A549 (cell line): Measurements from ENCODE around the gene TCP11L2. TPM values are rescaled to one million over a fixed set of nuclear protein-coding genes. Genes with fewer than 3 reads are reported as not detected.

Experiments
- ATAC-seq, 2 experiments: fragments of 200-7000 bp in 1 of 2; fragments of >200 bp in 1 of 2; cut with Nextera tagmentation in 1 of 2; cut with Tn5 transposase in 1 of 2; 3 replicates each; pipeline versions ENCODE4 v1.8.0 to v1.9.1; 2018 to 2020; ENCODE audit warnings: mild to moderate bottlenecking in 1 of 2, moderate library complexity in 1 of 2
- CTCF ChIA-PET: fragments of 300-600 bp; sonication (Branson Sonifier 250); formaldehyde crosslinking; extraction: SDS; loops from one replicate; lab custom pipeline; 2021; ENCODE audit warnings: antibody characterized with exemption, inconsistent platforms; lab: Yijun Ruan, JAX
- POLR2A ChIA-PET: fragments of 350-600 bp; formaldehyde crosslinking; extraction: SDS; loops from one replicate; lab custom pipeline; 2021; ENCODE audit warnings: antibody characterized with exemption, inconsistent platforms; lab: Yijun Ruan, JAX
- DNase-seq, 2 experiments: peaks; one replicate each; pipeline versions ENCODE4 v3.0.0 to v3.0.0-alpha.2; 2011 to 2016; ENCODE audit warnings: low read depth in 1 of 2, low spot score in 1 of 2
- FAIRE-seq: peaks from 2 replicates; lab custom pipeline; 2011; peaks lifted over from hg19 to GRCh38; lab: Jason Lieb, UNC
- H3K27ac ChIP-seq, 2 experiments: fragments of >200 bp; sonication (Bioruptor Twin); formaldehyde crosslinking; 3 replicates each; pipeline ENCODE4 v1.5.1; 2016 to 2017
- H3K4me1 ChIP-seq: fragments of >200 bp; sonication (Bioruptor Twin); formaldehyde crosslinking; 3 replicates; pipeline ENCODE4 v1.6.1; 2016
- H3K4me2 ChIP-seq: fragments of >200 bp; sonication (Bioruptor Twin); formaldehyde crosslinking; 3 replicates; pipeline ENCODE4 v1.6.1; 2016
- H3K4me3 ChIP-seq: fragments of >200 bp; sonication (Bioruptor Twin); formaldehyde crosslinking; 3 replicates; pipeline ENCODE4 v1.5.1; 2016
- H3K9me3 ChIP-seq: fragments of >200 bp; sonication (Bioruptor Twin); formaldehyde crosslinking; 3 replicates; pipeline ENCODE4 v1.6.1; 2016
- CBX2 ChIP-seq: fragments of 200-600 bp; sonication (generic); IDR thresholded peaks from 2 replicates; pipeline ENCODE4 v1.6.1; 2016; ENCODE audit warnings: low read depth, mild to moderate bottlenecking, borderline replicate concordance
- CEBPB ChIP-seq, 2 experiments: fragments of >200 bp in 1 of 2; sonication (Bioruptor Twin) in 1 of 2; formaldehyde crosslinking in 1 of 2; IDR thresholded peaks; 2 replicates each; pipeline ENCODE4 v1.6.1; 2012 to 2016
- CHD2 ChIP-seq: fragments of 150-350 bp; IDR thresholded peaks from 2 replicates; pipeline ENCODE4 v1.6.1; 2014; ENCODE audit warnings: low read length; ENCODE audit not compliant: partially characterized antibody
- CHD4 ChIP-seq: fragments of 200-600 bp; sonication (generic); IDR thresholded peaks from 2 replicates; pipeline ENCODE4 v1.6.1; 2016; ENCODE audit warnings: antibody characterized with exemption, mild to moderate bottlenecking, borderline replicate concordance
- E2F6 ChIP-seq: IDR thresholded peaks from 2 replicates; pipeline ENCODE4 v1.6.1; 2012; ENCODE audit warnings: low read depth, borderline replicate concordance
- EHF ChIP-seq: fragments of 250-450 bp; sonication (Bioruptor Pico); IDR thresholded peaks from 2 replicates; pipeline ENCODE4 v1.5.0; 2020; ENCODE audit warnings: mild to moderate bottlenecking
- FOSB ChIP-seq: fragments of 250-450 bp; sonication (Bioruptor Pico); IDR thresholded peaks from 2 replicates; pipeline ENCODE4 v1.5.0; 2020; ENCODE audit warnings: mild to moderate bottlenecking, moderate library complexity
- FOSL2 ChIP-seq, 2 experiments: fragments of 450-650 bp in 1 of 2; fragments of >200 bp in 1 of 2; sonication (Bioruptor Twin) in 1 of 2; formaldehyde crosslinking; IDR thresholded peaks; 2 replicates each; pipeline versions ENCODE4 v1.5.0 to v1.6.1; 2016 to 2020; ENCODE audit warnings: mild to moderate bottlenecking in 1 of 2, moderate library complexity in 1 of 2
- FOXS1 ChIP-seq: fragments of 250-450 bp; sonication (Bioruptor Pico); IDR thresholded peaks from 2 replicates; pipeline ENCODE4 v1.5.0; 2020; ENCODE audit warnings: mild to moderate bottlenecking, moderate library complexity
- GATA3 ChIP-seq: IDR thresholded peaks from 2 replicates; pipeline ENCODE4 v1.6.1; 2012; ENCODE audit warnings: borderline replicate concordance
- HDAC2 ChIP-seq: fragments of 200-600 bp; sonication (generic); IDR thresholded peaks from 2 replicates; pipeline ENCODE4 v1.6.1; 2016
- HOXB5 ChIP-seq: fragments of 250-450 bp; sonication (Bioruptor Pico); IDR thresholded peaks from 2 replicates; pipeline ENCODE4 v1.5.0; 2020; ENCODE audit warnings: mild to moderate bottlenecking, moderate library complexity
- MAZ ChIP-seq: fragments of 150-350 bp; IDR thresholded peaks from 2 replicates; pipeline ENCODE4 v1.6.1; 2014; ENCODE audit warnings: antibody characterized with exemption, low read depth, low read length, borderline replicate concordance
- PBX3 ChIP-seq: IDR thresholded peaks from 2 replicates; pipeline ENCODE4 v1.6.1; 2012
- PHF8 ChIP-seq: fragments of 200-600 bp; sonication (generic); IDR thresholded peaks from 2 replicates; pipeline ENCODE4 v1.6.1; 2016; ENCODE audit warnings: low read depth, mild to moderate bottlenecking, antibody characterized with exemption, moderate library complexity, borderline replicate concordance
- POLR2A ChIP-seq: IDR thresholded peaks from 2 replicates; pipeline ENCODE4 v1.6.1; 2012; ENCODE audit warnings: mild to moderate bottlenecking, low read length
- RAD21 ChIP-seq, 2 experiments: fragments of >200 bp in 1 of 2; sonication (Bioruptor Twin) in 1 of 2; formaldehyde crosslinking in 1 of 2; IDR thresholded peaks in 1 of 2; conservative IDR thresholded peaks in 1 of 2; 2 replicates in 1 of 2; 3 replicates in 1 of 2; pipeline ENCODE4 v1.6.1; 2012 to 2018; ENCODE audit warnings: inconsistent platforms in 1 of 2
- RARB ChIP-seq: fragments of 250-450 bp; sonication (Bioruptor Pico); IDR thresholded peaks from 2 replicates; pipeline ENCODE4 v1.8.0; 2021; ENCODE audit warnings: mild to moderate bottlenecking, moderate library complexity
- RCOR1 ChIP-seq: fragments of 150-350 bp; IDR thresholded peaks from 2 replicates; pipeline ENCODE4 v1.6.1; 2014; ENCODE audit warnings: antibody characterized with exemption, low read length, low read depth
- SREBF2 ChIP-seq: fragments of 450-650 bp; IDR thresholded peaks from 2 replicates; pipeline ENCODE4 v1.6.1; 2014; ENCODE audit warnings: mild to moderate bottlenecking, moderate library complexity
- TP53 ChIP-seq: fragments of 250-450 bp; sonication (Bioruptor Pico); IDR thresholded peaks from 2 replicates; pipeline ENCODE4 v1.5.0; 2021; ENCODE audit warnings: mild to moderate bottlenecking, moderate library complexity
- USF2 ChIP-seq: fragments of 450-650 bp; IDR thresholded peaks from 2 replicates; pipeline ENCODE4 v1.6.1; 2014; ENCODE audit warnings: antibody characterized with exemption
- ZFP36 ChIP-seq: fragments of 450-650 bp; IDR thresholded peaks from 2 replicates; pipeline ENCODE4 v1.6.1; 2014; ENCODE audit warnings: borderline replicate concordance; ENCODE audit not compliant: partially characterized antibody
- WGBS: methylation state at CpG from one replicate; pipeline ENCODE4 v1.1.6; 2017; ENCODE audit errors: missing lambda C conversion rate; 5-methylcytosine and 5-hydroxymethylcytosine counted together
- polyA plus RNA-seq, 4 experiments: library from polyadenylated mRNA; depleted of rRNA in 3 of 4; stranded (reverse); fragments of >200 nt; fragmentation: RNase III in 1 of 4; extraction: RNeasy Plus Mini Kit Qiagen cat#74134 plus additional on column Dnase treatment in 1 of 4; gene quantifications; 2 replicates in 3 of 4; 3 replicates in 1 of 4; pipeline ENCODE4 v1.2.3, GENCODE V29; 2011 to 2017
- TF ChIP-seq, protein P1 (sequence below): fragments of >200 bp; sonication (Bioruptor Twin); formaldehyde crosslinking; IDR thresholded peaks from 2 replicates; pipeline ENCODE4 v1.6.1; 2016
- TF ChIP-seq, protein P2 (sequence below): fragments of >200 bp; sonication (Bioruptor Twin); formaldehyde crosslinking; IDR thresholded peaks from 3 replicates; pipeline ENCODE4 v1.6.1; 2016
- TF ChIP-seq, protein P3 (sequence below): fragments of 250-450 bp; sonication (Bioruptor Pico); IDR thresholded peaks from 2 replicates; pipeline ENCODE4 v1.5.0; 2021; ENCODE audit warnings: mild to moderate bottlenecking, moderate library complexity, borderline replicate concordance

The TCP11L2 gene
- polyA plus RNA-seq, 2 of the 4 experiments (the other 2 are of a cell fraction), result 4.1 to 16.6 TPM

- WGBS, result 54% methylated on average over 3 of the region's 3 CpGs
- no peaks in the 10 kb centered on the region for H3K9me3 ChIP-seq
- no peaks in the 10 kb centered on the region for H3K4me1 ChIP-seq
- no peak for ATAC-seq
- no peak for FAIRE-seq
- POLR2A ChIA-PET, result no interaction called here
- no peak for DNase-seq
- no peak overlapping the region for H3K27ac ChIP-seq
- CTCF ChIA-PET, result interaction anchor here (0.7 to 1.3 kb wide), 3 partner anchors 13 to 28 kb away, joined by 3 to 5 read pairs (median 3); no protein-coding TSS in a partner anchor
- no peak overlapping the region for H3K4me2 ChIP-seq
- H3K4me3 ChIP-seq, result no peak overlapping the region
- no peak for TF ChIP-seq ZFP36
- TF ChIP-seq, protein P1, sequence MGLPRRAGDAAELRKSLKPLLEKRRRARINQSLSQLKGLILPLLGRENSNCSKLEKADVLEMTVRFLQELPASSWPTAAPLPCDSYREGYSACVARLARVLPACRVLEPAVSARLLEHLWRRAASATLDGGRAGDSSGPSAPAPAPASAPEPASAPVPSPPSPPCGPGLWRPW, result no peak
- no peak for TF ChIP-seq HDAC2
- TF ChIP-seq FOXS1 (CRISPR knock-in tag), result no peak
- TF ChIP-seq GATA3, result no peak
- no peak for TF ChIP-seq RCOR1
- no peak for TF ChIP-seq PHF8
- no peak for TF ChIP-seq USF2
- TF ChIP-seq, all 56 proteins: peak for 0
Measured at GRCh38 chr12:106255493-106255892, 47.0 kb upstream of the TCP11L2 start.

- ATAC-seq (no peak), DNase-seq (no peak), FAIRE-seq (no peak)
- WGBS, result 64% methylated on average over 5 of the region's 5 CpGs
- POLR2A ChIA-PET, result no interaction called here
- Histone ChIP-seq H3K4me2 (no peak overlapping the region), H3K27ac (no peak overlapping the region), H3K9me3 (no peaks in the 10 kb centered on the region), H3K4me3 (no peak overlapping the region), H3K4me1 (no peaks in the 10 kb centered on the region)
- TF ChIP-seq CBX2, result no peak
- CTCF ChIA-PET, result interaction anchor here (0.7 to 1.1 kb wide), 2 partner anchors 26 to 28 kb away, joined by 3 to 5 read pairs; no protein-coding TSS in a partner anchor
Measured at GRCh38 chr12:106255952-106256351, 46.6 kb upstream of the TCP11L2 start.

DNA sequence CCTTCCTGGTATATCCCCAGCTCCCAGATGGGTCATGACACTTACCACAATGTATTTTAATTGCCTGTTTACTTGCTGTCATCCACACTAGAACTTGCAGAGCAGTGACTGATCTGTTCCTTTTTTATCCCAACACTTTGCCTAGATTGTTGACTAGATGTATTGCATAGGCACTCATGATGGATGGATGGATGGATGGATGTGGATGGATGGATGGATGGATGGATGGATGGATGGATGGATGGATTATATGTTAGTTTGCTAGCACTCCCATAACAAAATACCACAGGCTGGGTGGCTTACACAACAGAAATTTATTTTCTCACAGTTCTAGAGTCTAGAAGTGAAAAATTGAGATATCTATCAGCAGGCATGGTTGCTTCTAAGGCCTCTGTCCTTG lies 46.0 kb upstream of the TCP11L2 start:
- ATAC-seq, result no peak
- no peak for DNase-seq
- Histone ChIP-seq H3K27ac (no peak overlapping the region), H3K9me3 (no peaks in the 10 kb centered on the region), H3K4me1 (no peaks in the 10 kb centered on the region), H3K4me3 (no peak overlapping the region), H3K4me2 (no peak overlapping the region)
- no peak for TF ChIP-seq FOSB (CRISPR knock-in tag)
- TF ChIP-seq PHF8, result no peak
- FAIRE-seq, result no peak
- ChIA-PET CTCF (no interaction called here), POLR2A (no interaction called here)

DNA sequence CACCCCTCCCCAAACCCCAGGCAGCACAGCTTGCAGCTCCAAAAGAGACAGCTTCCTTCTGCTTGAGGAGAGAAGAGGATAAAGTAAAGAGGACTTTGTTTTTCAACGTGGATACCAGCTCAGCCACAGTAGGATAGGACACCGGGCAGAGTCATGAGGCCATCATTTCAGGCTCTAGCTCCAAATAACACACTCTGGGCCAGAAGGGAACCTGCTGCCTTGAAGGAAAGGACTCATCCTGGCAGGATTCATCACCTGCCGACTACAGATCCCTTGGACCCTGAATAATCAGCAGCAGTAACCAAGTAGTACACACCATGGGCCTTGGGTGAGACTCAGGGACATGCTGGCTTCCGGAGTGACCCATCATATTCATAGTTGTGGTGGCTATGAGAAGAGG lies 44.3 kb upstream of the TCP11L2 start:
- H3K4me1 ChIP-seq, result no peaks in the 10 kb centered on the region
- no peaks in the 10 kb centered on the region for H3K9me3 ChIP-seq
- ATAC-seq (no peak), FAIRE-seq (no peak), DNase-seq (no peak)
- POLR2A ChIA-PET, result no interaction called here
- no peak overlapping the region for H3K4me2 ChIP-seq
- CTCF ChIA-PET, result interaction anchor here (1.7 kb wide), 1 partner anchor 24 kb away, joined by 10 read pairs; no protein-coding TSS in a partner anchor
- 45% methylated on average over 4 of the region's 4 CpGs for WGBS
- H3K4me3 ChIP-seq, result no peak overlapping the region
- no peak overlapping the region for H3K27ac ChIP-seq
- TF ChIP-seq, protein P2, sequence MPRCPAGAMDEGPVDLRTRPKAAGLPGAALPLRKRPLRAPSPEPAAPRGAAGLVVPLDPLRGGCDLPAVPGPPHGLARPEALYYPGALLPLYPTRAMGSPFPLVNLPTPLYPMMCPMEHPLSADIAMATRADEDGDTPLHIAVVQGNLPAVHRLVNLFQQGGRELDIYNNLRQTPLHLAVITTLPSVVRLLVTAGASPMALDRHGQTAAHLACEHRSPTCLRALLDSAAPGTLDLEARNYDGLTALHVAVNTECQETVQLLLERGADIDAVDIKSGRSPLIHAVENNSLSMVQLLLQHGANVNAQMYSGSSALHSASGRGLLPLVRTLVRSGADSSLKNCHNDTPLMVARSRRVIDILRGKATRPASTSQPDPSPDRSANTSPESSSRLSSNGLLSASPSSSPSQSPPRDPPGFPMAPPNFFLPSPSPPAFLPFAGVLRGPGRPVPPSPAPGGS, result no peak
- no peak for TF ChIP-seq RAD21 (conservative IDR thresholded peaks at IDR 0.05 in 1 of 2, IDR thresholded peaks at IDR 0.05 in 1 of 2)
- TF ChIP-seq TP53 (CRISPR knock-in tag), result no peak
- no peak for TF ChIP-seq HOXB5 (CRISPR knock-in tag)
- no peak for TF ChIP-seq CHD4
- TF ChIP-seq POLR2A, result no peak
- no peak for TF ChIP-seq SREBF2
- no peak for TF ChIP-seq HDAC2
- no peak for TF ChIP-seq CEBPB (IDR thresholded peaks at IDR 0.05)
- TF ChIP-seq PBX3, result no peak
- no peak for TF ChIP-seq EHF (CRISPR knock-in tag)
- TF ChIP-seq RARB (CRISPR knock-in tag), result no peak
- TF ChIP-seq RCOR1, result no peak
- TF ChIP-seq FOSL2 (IDR thresholded peaks at IDR 0.05), result no peak
- no peak for TF ChIP-seq FOSL2 (CRISPR knock-in tag; IDR thresholded peaks at IDR 0.05)
- no peak for TF ChIP-seq CHD2
- no peak for TF ChIP-seq MAZ
- TF ChIP-seq E2F6, result no peak
- TF ChIP-seq, protein P3, sequence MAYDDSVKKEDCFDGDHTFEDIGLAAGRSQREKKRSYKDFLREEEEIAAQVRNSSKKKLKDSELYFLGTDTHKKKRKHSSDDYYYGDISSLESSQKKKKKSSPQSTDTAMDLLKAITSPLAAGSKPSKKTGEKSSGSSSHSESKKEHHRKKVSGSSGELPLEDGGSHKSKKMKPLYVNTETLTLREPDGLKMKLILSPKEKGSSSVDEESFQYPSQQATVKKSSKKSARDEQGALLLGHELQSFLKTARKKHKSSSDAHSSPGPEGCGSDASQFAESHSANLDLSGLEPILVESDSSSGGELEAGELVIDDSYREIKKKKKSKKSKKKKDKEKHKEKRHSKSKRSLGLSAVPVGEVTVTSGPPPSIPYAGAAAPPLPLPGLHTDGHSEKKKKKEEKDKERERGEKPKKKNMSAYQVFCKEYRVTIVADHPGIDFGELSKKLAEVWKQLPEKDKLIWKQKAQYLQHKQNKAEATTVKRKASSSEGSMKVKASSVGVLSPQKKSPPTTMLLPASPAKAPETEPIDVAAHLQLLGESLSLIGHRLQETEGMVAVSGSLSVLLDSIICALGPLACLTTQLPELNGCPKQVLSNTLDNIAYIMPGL (CRISPR knock-in tag), result no peak
